GM21786 (cell line): ENCODE measurements around the gene ARHGEF37.
"Not testable (repeated sequence)": the region's sequence is repeated elsewhere in the genome, so short reads cannot be mapped to it uniquely, and the experiment has no call there.

Experiments used
- ATAC-seq: cut with Tn5 transposase; IDR thresholded peaks from one replicate; pipeline ENCODE4 v1.9.1; 2021; ENCODE audit not compliant: unreplicated experiment

The ARHGEF37 gene, protein sequence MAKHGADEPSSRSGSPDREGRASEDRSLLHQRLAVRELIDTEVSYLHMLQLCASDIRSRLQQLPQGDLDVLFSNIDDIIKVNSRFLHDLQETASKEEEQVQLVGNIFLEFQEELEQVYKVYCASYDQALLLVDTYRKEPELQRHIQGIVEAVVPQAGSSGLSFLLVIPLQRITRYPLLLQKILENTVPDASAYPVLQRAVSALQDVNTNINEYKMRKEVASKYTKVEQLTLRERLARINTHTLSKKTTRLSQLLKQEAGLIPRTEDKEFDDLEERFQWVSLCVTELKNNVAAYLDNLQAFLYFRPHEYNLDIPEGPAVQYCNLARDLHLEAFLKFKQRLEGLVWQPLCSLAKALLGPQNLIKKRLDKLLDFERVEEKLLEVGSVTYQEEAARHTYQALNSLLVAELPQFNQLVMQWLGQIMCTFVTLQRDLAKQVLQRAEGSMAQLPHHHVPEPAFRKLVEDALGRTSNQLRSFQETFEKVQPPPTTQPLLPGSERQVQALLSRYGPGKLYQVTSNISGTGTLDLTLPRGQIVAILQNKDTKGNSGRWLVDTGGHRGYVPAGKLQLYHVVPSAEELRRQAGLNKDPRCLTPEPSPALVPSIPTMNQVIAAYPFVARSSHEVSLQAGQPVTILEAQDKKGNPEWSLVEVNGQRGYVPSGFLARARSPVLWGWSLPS

DNA sequence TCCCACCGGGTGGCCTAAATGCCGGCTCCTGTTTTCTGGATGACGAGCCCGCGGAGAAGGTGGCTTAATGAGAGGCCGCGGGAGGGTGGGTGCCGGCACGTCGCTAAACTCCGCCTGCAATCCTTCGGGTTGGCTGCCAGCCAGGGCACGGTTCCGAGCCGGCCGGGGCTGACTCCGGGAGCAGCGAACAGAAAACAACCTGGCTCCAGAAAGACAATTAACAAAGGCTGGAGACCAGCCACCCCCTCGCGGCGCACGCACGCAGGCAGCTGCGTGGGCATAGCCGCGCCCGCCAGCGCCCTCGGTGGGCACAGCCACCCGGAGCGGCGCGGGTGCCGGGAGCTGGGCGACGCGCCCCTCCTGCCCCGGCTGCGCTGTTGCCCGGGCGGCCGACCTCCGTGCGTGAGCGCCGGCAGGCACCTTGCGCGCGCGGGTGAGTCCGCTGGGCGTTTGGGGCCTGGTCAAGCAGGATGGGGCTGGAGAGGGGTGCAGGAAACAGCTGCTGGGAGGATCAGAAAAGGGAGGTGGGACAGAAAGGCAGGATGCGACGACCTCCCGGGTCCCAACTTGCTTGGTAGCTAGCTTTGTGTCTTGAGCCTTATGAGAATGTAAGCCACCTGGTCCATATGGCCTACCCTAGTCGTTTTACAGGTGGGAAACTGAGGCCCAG lies at the start of gene ARHGEF37:
ARHGEF37 (plus strand) TSS at position 307 of the 670 bp plus-strand sequence. CDS start 16,272 bp downstream, outside the sequence.
- ATAC-seq: no peak

DNA sequence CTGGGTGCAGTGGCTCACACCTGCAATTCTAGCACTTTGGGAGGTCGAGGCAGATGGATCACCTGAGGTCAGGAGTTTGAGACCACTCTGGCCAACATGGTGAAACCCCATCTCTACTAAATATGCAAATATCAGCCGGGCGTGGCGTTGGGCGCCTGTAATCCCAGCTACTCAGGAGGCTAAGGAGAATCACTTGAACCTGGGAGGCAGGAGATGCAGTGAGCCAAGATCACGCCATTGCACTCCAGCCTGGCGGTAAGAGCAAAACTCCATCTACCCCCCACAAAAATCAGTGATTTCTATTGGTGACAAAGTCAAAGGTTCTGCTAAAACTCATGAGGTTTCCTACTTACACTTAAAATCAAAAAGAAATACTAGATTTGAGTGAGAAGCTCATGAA lies 48.9 kb upstream of the ARHGEF37 start:
- no peak for ATAC-seq

DNA sequence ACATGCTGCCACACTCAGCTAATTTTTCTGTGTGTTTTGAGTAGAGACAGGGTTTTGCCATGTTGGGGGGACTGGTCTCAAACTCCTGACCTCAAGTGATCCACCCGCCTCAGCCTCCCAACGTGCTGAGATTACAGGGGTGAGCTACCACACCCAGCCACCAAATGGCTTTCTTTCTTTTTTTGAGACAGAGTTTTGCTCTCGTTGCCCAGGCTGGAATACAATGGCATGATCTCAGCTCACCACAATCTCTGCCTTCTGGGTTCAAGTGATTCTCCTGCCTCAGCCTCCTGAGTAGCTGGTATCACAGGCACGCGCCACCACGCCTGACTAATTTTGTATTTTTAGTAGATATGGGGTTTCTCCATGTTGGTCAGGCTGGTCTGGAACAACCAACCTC lies 45.5 kb upstream of the ARHGEF37 start:
- ATAC-seq: not testable (repeated sequence)

DNA sequence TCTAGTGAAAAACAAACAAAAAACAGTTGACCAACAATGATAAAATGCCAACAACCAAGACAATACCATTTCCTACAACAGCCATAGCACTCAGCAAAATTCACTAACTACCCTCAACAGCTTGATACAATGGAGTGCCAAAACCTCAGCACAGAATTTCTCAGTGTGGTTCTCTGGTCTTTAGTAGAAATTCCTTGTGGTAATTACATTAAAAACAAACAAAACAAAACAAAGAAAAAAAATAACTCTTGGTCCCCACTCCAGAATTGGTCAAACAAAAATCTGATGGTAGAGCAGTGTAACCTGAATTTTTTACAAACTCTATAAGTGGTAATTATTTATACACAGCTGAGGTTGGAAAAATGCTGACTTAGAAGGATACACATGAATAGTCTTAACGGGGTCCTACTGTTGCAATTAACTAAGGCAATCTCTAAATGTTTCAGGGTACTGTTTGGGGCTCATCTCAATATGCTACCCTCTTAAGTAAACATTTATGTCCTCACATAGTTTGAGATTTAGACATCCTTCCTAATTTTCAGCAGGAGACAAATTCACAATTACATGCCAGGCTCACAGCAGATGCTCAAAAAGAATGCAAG lies 43.8 kb upstream of the ARHGEF37 start:
- ATAC-seq: no peak

DNA sequence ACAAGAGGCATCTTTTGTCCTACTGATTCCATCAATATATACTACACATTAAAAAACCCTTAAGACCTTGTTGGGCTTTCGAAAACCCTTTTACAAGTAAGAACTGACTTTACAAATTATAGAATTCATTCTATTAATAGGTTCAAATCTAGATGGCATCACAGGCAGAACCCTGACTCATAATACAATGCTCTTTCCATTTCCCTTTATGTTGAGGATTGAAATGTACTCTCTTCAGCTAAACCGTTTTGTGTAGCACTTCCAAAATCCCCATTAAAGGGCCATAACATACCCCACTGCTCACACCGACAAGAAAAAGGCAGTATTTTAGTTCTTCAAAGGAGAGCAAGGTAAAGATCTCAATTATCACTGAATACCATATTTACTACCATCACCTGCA lies 41.2 kb upstream of the ARHGEF37 start:
- ATAC-seq: no peak

DNA sequence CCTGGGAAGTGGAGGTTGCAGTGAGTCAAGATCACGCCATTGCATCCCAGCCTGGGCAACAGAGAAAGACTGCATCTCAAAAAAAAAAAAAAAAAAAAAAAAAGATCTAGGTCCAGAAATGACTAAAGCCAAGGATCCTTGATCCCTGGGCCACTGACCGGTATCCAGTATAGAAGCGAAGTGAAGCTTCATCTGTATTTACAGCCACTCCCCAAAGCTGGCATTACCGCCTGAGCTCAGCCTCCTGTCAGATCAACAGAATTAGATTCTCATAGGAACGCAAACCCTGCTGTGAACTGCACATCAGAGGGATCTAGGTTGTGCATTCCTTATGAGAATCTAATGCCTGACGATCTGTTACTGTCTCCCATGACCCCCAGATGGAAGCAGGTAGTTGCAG lies 39.4 kb upstream of the ARHGEF37 start:
- no peak for ATAC-seq

DNA sequence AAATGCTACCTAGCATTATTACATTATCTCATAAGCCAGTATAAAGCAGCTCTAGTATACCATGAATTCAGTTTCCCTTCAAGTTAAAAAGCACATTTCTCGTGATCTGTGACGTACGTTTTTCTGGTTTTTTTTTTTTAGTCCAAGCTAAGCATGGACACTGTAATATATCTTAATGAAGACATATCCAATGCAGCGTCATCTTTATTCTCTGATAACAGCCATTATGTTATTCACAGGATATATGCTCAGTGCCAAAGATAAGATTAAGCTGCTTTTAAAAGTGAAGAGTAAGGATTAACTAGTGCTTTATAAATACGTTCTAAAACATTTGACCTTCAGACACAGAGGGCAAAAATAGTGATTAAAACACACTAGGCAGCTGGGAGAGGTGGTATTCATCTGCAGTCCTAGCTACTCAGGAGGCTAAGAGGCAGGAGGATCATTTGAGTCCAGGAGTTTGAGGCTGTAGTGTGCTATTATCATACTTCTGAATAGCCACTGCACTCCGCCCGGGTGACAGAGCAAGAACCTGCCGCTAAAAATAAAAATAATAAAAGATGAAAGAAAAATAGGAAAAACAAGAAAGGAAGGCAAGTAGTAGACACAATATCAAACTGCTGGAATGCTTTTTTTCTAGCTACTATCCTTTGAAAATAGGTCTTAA lies 37.8 kb upstream of the ARHGEF37 start:
- ATAC-seq: no peak

DNA sequence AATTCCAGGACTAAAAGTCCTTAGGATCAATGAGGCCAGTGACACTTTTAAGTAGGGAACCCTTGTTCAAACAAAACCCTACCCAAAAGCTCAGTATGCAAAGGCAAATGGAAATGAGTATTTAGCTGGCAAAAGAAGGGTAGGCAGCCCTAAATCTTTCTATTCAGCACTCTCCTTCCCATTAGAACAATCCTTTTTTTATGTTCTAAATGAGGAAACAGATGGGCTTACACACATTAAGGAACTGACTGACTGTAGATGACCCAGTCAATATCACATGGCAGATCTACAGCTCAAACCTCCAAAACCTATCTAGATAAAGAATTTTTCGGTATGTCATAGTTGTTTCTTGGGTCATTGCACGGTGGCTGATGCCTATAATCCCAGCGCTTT lies 37.3 kb upstream of the ARHGEF37 start:
- ATAC-seq: no peak

DNA sequence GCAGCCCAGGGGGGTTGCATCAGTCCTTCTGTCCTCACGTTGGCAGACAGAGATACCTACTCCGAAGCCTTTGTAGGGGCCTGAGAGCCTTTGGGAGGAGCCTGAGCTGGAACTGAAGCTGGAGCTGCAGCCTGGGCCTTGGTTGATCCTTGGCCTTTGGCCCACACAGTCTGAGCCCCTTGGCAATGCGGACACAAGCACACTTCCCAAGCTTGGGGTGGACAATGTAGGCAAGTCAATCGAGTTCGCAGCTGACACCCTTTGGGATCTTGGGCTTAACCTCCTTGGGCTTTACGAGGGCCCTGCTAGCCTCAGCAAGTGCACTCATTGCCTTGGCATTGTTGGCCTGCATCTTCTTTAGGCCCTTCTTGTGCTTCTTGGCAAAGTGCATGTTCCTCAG lies 36.0 kb upstream of the ARHGEF37 start:
- no peak for ATAC-seq

DNA sequence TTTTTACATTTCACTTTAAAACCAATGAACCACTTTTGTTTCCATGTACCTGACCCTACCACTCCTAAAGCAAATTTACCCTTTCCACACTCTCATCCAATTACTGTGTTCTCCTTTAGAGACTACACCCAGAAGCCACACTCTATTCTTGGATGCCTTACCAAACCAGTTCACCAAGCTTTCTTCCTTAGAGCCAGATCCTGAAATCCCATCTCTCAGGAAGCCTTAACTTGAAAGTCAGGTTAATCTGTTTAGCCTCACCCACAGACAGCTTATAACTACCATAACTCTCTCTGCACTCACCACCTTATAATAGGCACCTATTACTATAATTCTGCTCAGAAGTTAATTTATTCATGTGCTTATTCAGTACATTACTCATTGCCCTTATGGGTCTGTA lies 34.3 kb upstream of the ARHGEF37 start:
- ATAC-seq: no peak

DNA sequence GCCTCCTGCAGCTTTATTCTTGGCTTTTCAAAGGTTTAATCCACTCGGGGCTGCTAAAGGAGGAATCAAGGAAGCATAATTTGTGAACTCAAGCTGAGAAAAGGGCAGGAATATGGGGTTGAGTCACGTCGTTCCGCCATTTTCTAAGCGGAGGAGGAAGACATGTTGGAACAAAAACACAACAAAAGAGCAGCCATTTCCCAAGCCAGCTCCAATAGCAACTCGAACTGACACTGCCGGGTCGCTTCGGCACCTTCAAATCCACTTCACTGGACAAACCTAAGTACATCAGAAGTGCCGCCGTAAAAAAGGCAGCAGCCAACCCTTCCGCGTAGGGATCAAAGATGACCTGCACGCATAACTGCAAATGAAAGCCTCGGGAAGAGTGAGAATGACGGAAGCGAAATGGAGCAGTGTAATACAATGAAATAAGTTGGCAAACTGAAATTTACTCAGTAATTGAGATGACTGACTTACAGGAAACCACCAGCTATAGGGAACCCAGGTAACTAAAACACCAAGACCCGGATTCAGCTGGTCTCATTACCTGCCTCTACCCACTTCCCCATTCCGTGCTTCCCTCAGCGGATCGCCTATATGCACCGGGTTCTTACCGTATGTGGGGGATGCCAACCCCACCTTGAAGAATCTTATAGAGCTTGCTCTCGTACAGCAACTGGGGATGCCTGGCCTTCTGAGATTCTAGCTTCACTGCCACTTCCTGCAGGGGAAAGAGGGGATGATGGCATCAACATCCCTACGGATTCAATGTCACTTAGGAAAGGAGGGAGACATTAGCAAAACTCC lies 31.6 kb upstream of the ARHGEF37 start:
- peak; percentile 33 for ATAC-seq

DNA sequence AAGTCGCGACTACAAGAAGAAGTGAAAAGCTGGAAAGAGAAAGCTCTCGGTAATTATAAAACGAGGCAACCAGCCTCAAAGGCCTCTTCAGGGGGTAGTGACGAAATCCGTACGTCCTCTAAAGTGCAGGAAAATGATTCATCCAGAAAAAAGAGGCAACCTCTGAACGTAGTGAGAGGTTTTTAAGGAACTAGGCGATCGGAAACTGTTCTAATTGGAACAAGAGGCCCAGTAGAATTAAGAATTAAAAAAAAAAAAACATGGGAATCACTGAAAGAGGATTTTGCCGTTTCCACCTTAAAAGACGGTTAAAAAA lies 31.1 kb upstream of the ARHGEF37 start:
- ATAC-seq: no peak

DNA sequence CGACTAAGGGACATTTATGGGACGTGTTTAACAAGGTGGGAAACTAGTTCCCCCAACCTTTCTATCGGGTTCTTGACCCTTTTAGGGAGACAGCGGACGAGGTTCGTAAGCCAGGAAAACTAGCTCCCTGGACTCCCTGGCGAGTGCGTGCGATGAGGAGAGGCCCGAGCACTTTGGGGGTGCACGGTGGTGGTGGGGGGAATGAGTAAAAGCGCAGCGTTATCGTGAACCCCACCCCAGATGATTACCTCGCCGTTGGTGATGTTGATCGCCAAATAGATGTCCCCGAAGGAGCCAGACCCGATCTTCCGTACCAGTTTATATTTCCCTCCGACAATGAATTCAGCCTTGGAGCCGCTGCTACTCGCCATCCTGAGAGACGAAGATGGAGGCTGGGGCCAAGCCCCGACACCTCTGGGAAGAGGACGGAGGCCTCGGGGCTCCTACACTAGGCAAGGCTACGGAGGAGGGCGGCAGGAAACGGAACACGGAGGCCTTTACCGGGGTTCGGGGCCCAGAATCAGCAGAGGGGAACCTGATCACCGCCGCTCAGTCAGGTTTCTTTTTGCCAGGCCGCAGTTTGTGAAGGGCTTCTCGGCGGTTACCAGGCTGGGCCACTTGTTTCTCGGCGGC lies 30.6 kb upstream of the ARHGEF37 start:
- ATAC-seq: peak; percentile 1

DNA sequence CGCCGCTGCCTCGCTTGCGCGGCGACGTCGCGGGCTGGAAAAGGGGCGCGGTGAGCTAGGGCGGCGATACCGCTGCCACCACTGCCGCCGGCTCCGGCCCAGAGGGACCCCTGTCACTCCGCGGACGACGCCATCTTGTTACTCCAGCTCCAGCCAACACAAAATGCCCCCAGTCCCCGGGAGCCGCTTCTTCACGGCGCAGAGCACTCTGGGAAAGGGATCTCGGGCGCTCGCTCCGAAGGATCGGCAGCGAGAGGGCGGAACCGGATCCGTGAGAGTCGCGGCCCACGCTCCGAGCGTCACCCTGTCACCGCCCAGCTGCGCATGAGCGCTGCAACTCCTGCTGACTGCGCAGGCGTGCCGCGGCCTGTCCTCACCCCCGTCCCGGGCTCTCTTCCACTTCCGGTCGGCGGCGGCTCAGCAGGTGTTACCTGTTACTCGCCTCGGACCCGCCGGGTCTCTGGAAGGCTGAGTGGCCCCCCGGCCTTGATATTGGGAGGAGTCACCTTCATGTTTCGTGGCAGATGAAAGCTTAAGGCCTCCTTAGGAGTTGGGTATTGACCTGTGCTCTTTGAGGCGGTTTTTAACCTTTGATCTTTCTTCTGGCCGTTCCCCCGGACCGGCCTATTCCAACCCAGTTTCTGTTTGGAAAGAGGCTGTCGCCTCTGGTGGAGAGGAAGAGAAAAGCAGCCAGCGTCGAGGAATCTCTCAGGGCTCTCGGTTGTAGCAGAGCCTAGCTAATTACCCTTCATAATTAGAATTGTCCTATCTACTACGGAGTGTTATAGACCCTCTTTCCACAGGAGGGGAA lies 29.9 kb upstream of the ARHGEF37 start, which contains the start of gene CSNK1A1:
CSNK1A1 (minus strand) TSS at position 213 of the 811 bp plus-strand sequence. CDS start 475 bp downstream, outside the sequence.
- peak; percentile 93 for ATAC-seq

DNA sequence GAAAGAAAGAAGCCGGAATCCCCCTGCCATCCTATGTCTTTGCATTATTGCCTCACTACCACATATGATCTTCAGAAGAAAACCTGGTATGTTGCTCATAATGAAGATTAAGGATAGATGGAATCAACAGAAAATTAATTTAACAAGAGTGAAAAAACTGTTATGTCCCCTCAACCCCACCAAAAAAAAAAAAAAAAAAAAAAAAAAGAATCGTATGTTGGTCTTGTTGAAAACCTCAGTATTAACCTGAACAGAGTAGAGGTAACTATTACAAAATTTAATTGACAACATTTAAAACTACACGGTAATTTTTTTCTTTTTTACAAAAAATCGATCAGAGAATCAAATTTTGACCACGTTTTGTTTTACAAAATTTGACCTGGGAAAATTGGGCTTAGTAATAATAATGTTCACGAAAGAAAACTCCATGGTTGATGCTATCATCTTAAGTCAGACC lies 29.2 kb upstream of the ARHGEF37 start:
- ATAC-seq: no peak

DNA sequence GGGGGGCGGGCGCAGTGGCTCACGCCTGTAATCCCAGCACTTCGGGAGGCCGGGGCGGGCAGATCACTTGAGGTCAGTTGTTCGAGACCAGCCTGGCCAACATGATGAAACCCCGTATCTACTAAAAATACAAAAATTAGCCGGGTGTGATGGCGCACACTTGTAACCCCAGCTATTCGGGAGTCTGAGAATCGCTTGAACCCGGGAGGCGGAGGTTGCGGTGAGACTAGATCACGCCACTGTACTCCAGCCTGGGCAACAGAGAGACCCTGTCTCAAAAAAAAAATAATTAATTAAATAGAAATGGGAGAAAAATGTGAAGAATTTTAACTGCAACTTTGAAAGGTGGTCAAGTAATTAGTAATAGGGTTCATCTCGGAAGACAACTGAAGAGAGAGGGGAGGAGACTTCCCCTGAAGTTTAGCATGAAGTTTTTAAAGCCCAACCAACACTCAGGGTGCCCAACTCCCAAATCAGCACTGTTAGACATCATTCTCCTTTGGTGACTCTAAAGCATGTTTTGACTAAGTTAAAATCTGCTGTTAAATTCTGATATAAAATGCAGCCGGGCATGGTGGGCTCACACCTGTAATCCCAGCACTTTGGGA lies 28.6 kb upstream of the ARHGEF37 start:
- no peak for ATAC-seq

DNA sequence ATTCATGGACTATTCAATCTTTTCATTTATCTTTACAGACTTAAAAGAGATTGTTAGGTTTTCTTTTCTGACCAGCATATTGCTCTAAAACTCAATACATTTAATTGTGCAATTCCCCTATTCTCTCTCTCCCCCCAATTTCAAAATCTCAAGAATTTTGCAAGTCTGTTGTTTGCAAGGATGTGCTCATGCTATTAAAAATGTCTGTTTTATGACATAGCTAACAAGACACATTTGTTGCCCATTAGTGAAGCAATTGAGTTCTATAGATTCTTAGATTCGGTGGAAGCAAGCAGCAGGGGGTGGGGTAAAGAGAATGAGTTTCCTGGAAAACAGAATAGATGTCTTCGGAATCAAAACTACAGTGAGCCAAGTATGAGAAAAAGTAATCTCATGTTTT lies 21.6 kb upstream of the ARHGEF37 start:
- ATAC-seq: no peak

DNA sequence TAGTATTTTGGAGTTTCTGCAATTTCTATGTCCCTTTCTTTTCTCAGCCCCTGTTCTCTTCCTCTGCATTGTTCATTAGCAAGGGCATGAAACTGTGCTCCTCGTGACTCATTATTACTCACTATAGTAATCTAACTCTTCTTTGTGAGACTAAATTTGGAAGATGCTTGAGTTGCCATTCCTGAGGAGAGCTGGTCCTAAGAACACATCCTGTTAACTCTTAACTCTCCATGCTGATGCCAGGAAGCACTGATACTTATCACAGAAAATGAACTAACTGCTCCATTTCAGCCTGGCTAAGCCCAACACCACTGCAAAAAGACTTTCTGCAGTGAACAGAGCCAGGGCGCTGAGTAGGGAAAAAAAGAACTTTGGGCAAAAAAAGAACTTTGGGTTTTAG lies 19.4 kb upstream of the ARHGEF37 start:
- ATAC-seq: peak; percentile 50
